K562 (cell line): ENCODE results near the gene MYO1F.

Experiments used
- CBX8 ChIP-seq: fragments of 200-600 bp; sonication (generic); IDR thresholded peaks from 2 replicates; pipeline ENCODE4 v1.6.1; 2012; ENCODE audit warnings: borderline replicate concordance, mixed run types, low read depth, mild to moderate bottlenecking, moderate library complexity, mixed read lengths, low read length, control low read depth, inconsistent platforms; ENCODE audit not compliant: poor library complexity, severe bottlenecking; ENCODE audit errors: extremely low read depth
- CTCF ChIP-seq, 3 experiments: IDR thresholded peaks in 2 of 3; conservative IDR thresholded peaks in 1 of 3; 2 replicates each; pipeline ENCODE4 v1.5.1; 2011 to 2012; ENCODE audit warnings: low read length in 3 of 3, mild to moderate bottlenecking in 3 of 3, control low read depth in 2 of 3, improper control_type of control experiment in 1 of 3, inconsistent platforms in 1 of 3, low read depth in 1 of 3, mixed read lengths in 1 of 3, moderate library complexity in 1 of 3; ENCODE audit not compliant: insufficient read depth in 2 of 3
- CTCFL ChIP-seq: IDR thresholded peaks from 2 replicates; pipeline ENCODE4 v1.6.1; 2011; ENCODE audit warnings: borderline replicate concordance, low read depth, mild to moderate bottlenecking, moderate library complexity, low read length; ENCODE audit not compliant: insufficient read depth, poor library complexity, severe bottlenecking
- IRF1 ChIP-seq: sonication (generic); formaldehyde crosslinking; IDR thresholded peaks from 2 replicates; pipeline ENCODE4 v1.8.0; 2022; ENCODE audit warnings: missing genetic modification reagents, mild to moderate bottlenecking, borderline replicate concordance
- MAZ ChIP-seq, 2 experiments: fragments of 450-650 bp in 1 of 2; sonication (generic) in 1 of 2; formaldehyde crosslinking; IDR thresholded peaks in 1 of 2; conservative IDR thresholded peaks in 1 of 2; 2 replicates each; pipeline versions ENCODE4 v1.4.0 to v1.5.0; 2020; ENCODE audit warnings: mild to moderate bottlenecking in 1 of 2, missing genetic modification reagents in 1 of 2
- MECOM ChIP-seq: fragments of 250-450 bp; sonication (Bioruptor Pico); IDR thresholded peaks from 2 replicates; pipeline ENCODE4 v1.8.0; 2022; ENCODE audit warnings: inconsistent platforms
- POLR2G ChIP-seq: fragments of 200-400 bp; formaldehyde crosslinking; IDR thresholded peaks from 2 replicates; pipeline ENCODE4 v1.6.1; 2017; ENCODE audit warnings: low read depth, mild to moderate bottlenecking, antibody characterized with exemption, low read length, moderate library complexity
- RBM25 ChIP-seq: fragments of 200-400 bp; formaldehyde crosslinking; IDR thresholded peaks from 2 replicates; pipeline ENCODE4 v1.6.1; 2018; ENCODE audit warnings: low read length, low read depth, moderate library complexity; ENCODE audit not compliant: severe bottlenecking
- RERE ChIP-seq: sonication (generic); formaldehyde crosslinking; IDR thresholded peaks from 2 replicates; pipeline ENCODE4 v1.8.0; 2023; ENCODE audit warnings: missing genetic modification reagents, mild to moderate bottlenecking, borderline replicate concordance
- RNF219 ChIP-seq: fragments of 250-450 bp; sonication (Bioruptor Pico); IDR thresholded peaks from 2 replicates; pipeline ENCODE4 v1.5.0; 2022; ENCODE audit warnings: mild to moderate bottlenecking
- ZEB2 ChIP-seq: fragments of 450-650 bp; IDR thresholded peaks from 2 replicates; pipeline ENCODE4 v1.6.1; 2016

GRCh38 chr19:8617984-8618383 is 40.7 kb upstream of the MYO1F start:
- TF ChIP-seq CTCFL (no peak), POLR2G (no peak), RBM25 (peak; percentile 84), MECOM (CRISPR knock-in tag) (no peak), IRF1 (CRISPR knock-in tag) (no peak), MAZ (CRISPR knock-in tag; conservative IDR thresholded peaks at IDR 0.05 in 1 of 2, IDR thresholded peaks at IDR 0.05 in 1 of 2) (no peak), CTCF (IDR thresholded peaks at IDR 0.05 in 2 of 3, conservative IDR thresholded peaks at IDR 0.05 in 1 of 3; ENCODE audit: insufficient read depth in 2 of 3, low read depth in 1 of 3, low read length in 3 of 3) (no peak), RERE (CRISPR knock-in tag) (no peak), RNF219 (CRISPR knock-in tag) (no peak), CBX8 (no peak), ZEB2 (no peak)
